Measurements from ENCODE around the gene SIN3A.

- TF ChIP-seq CTCF (IDR thresholded peaks at IDR 0.05) (no peak), EZH2 (IDR thresholded peaks at IDR 0.05) (no peak), EZH2phosphoT487 (IDR thresholded peaks at IDR 0.05) (no peak)
These were observed 122.8 kb downstream of the SIN3A start for GRCh38 chr15:75328493-75329314.
